K562 (cell line): Measurements from ENCODE around the gene MAGI3. TPM values are rescaled to one million over a fixed set of nuclear protein-coding genes. Genes with fewer than 3 reads are reported as not detected.
A peak's percentile ranks its signal among the peaks of the same experiment; 100 is the strongest.

Source experiments
- ATAC-seq: fragments of 200-7000 bp; cut with Tn5 transposase; 3 replicates; pipeline ENCODE4 v1.9.1; 2020; ENCODE audit warnings: moderate library complexity
- BruUV-seq: library from RNA; stranded (reverse); fragments of 400-500 nt; replicated peaks from 2 replicates; lab custom pipeline; 2021; lab: Mats Ljungman, UMichigan
- CTCF ChIA-PET: fragments of 300-600 bp; formaldehyde crosslinking; extraction: SDS; loops from one replicate; lab custom pipeline; 2021; ENCODE audit warnings: low intra/inter-chr PET ratio; lab: Yijun Ruan, JAX
- POLR2A ChIA-PET: fragments of 300-600, 350-650 bp; sonication (Branson Sonifier 250); formaldehyde crosslinking; extraction: SDS; loops from one replicate; lab custom pipeline; 2021; ENCODE audit warnings: antibody characterized with exemption, inconsistent platforms; lab: Yijun Ruan, JAX
- DNase-seq, 4 experiments: peaks; one replicate each; pipeline versions ENCODE4 v3.0.0 to v3.0.0-alpha.2; 2011 to 2018; ENCODE audit warnings: low spot score in 3 of 4, mixed read lengths in 3 of 4; ENCODE audit errors: extremely low read depth in 1 of 4
- FAIRE-seq: peaks from 2 replicates; lab custom pipeline; 2011; peaks lifted over from hg19 to GRCh38; lab: Jason Lieb, UNC
- H2AFZ ChIP-seq: 2 replicates; pipeline ENCODE4 v1.6.0; 2011; ENCODE audit warnings: low read depth, low read length, control low read depth, inconsistent platforms
- H3K27ac ChIP-seq: fragments of 200-600 bp; 3 replicates; pipeline ENCODE4 v1.8.0; 2011; ENCODE audit warnings: low read depth, mild to moderate bottlenecking, control low read depth, inconsistent platforms, low read length, moderate library complexity, mixed read lengths; ENCODE audit errors: extremely low read depth
- H3K27me3 ChIP-seq, 2 experiments: fragments of 300-600 bp in 1 of 2; 2 replicates in 1 of 2; 3 replicates in 1 of 2; pipeline versions ENCODE4 v1.6.0 to v1.8.0; 2011; ENCODE audit warnings: inconsistent platforms in 2 of 2, low read length in 2 of 2, mild to moderate bottlenecking in 1 of 2, mixed read lengths in 1 of 2, moderate library complexity in 1 of 2; ENCODE audit not compliant: control insufficient read depth in 2 of 2, insufficient read depth in 2 of 2
- H3K36me3 ChIP-seq: fragments of 300-600 bp; 3 replicates; pipeline ENCODE4 v1.8.0; 2011; ENCODE audit warnings: mild to moderate bottlenecking, low read length, inconsistent platforms; ENCODE audit not compliant: control insufficient read depth, insufficient read depth
- H3K4me1 ChIP-seq, 2 experiments: fragments of 200-600 bp in 1 of 2; replicated peaks in 1 of 2; 2 replicates in 1 of 2; 3 replicates in 1 of 2; pipeline versions ENCODE4 v1.5.1 to v1.8.0; 2011; ENCODE audit warnings: inconsistent platforms in 2 of 2, low read length in 2 of 2, mild to moderate bottlenecking in 1 of 2, mixed read lengths in 1 of 2, moderate library complexity in 1 of 2; ENCODE audit not compliant: control insufficient read depth in 2 of 2, insufficient read depth in 2 of 2
- H3K4me2 ChIP-seq: 2 replicates; pipeline ENCODE4 v1.6.1; 2011; ENCODE audit warnings: low read length, control low read depth, inconsistent platforms, mixed read lengths; ENCODE audit not compliant: insufficient read depth
- H3K4me3 ChIP-seq: fragments of 200-600 bp; sonication (generic), shearing (Covaris generic); 2 replicates; pipeline ENCODE4 v1.5.1; 2016; ENCODE audit warnings: control low read depth, inconsistent platforms
- H3K79me2 ChIP-seq: fragments of 200-600 bp; 3 replicates; pipeline ENCODE4 v1.8.0; 2011; ENCODE audit warnings: low read length, inconsistent platforms; ENCODE audit not compliant: control insufficient read depth, insufficient read depth
- H3K9ac ChIP-seq, 2 experiments: 2 replicates each; pipeline versions ENCODE4 v1.6.0 to v1.6.1; 2011; ENCODE audit warnings: low read depth in 2 of 2, low read length in 2 of 2, control low read depth in 1 of 2, inconsistent platforms in 1 of 2, mild to moderate bottlenecking in 1 of 2, mixed read lengths in 1 of 2; ENCODE audit not compliant: insufficient read depth in 1 of 2
- H3K9me1 ChIP-seq: one replicate; pipeline ENCODE4 v1.6.0; 2011; ENCODE audit warnings: inconsistent platforms, mild to moderate bottlenecking, low read length, moderate library complexity; ENCODE audit not compliant: control insufficient read depth, insufficient read depth
- H3K9me3 ChIP-seq: replicated peaks from 2 replicates; pipeline ENCODE4 v1.5.1; 2011; ENCODE audit warnings: low read depth, low read length, inconsistent platforms; ENCODE audit not compliant: control insufficient read depth, insufficient read depth
- H4K20me1 ChIP-seq: replicated peaks from 2 replicates; pipeline ENCODE4 v1.6.1; 2011; ENCODE audit warnings: low read length, inconsistent platforms, mixed read lengths; ENCODE audit not compliant: control insufficient read depth, insufficient read depth
- ADNP ChIP-seq: fragments of 200-800 bp; sonication (Bioruptor generic); IDR thresholded peaks from 2 replicates; pipeline ENCODE4 v1.6.1; 2016; ENCODE audit warnings: missing genetic modification characterization, missing compliant biosample characterization
- BCOR ChIP-seq: fragments of 450-650 bp; IDR thresholded peaks from 2 replicates; pipeline ENCODE4 v1.6.1; 2016
- CHD4 ChIP-seq: fragments of 200-600 bp; sonication (generic); IDR thresholded peaks from 3 replicates; pipeline ENCODE4 v1.6.1; 2012; ENCODE audit warnings: low read depth, mild to moderate bottlenecking, mixed read lengths, low read length, inconsistent platforms; ENCODE audit not compliant: insufficient read depth, insufficient replicate concordance, poor library complexity, severe bottlenecking
- KDM1A ChIP-seq, 2 experiments: fragments of 450-650 bp; IDR thresholded peaks; 2 replicates each; pipeline ENCODE4 v1.6.1; 2016; ENCODE audit warnings: mild to moderate bottlenecking in 2 of 2
- MAFF ChIP-seq: IDR thresholded peaks from 2 replicates; pipeline ENCODE4 v1.6.1; 2012; ENCODE audit warnings: low read length, improper control_type of control experiment
- MCM5 ChIP-seq: fragments of 450-650 bp; IDR thresholded peaks from 2 replicates; pipeline ENCODE4 v1.6.1; 2016; ENCODE audit warnings: low read depth
- MLLT1 ChIP-seq, 2 experiments: fragments of 450-650 bp; IDR thresholded peaks; 2 replicates each; pipeline ENCODE4 v1.6.1; 2016
- NONO ChIP-seq, 2 experiments: fragments of 200-400 bp in 1 of 2; fragments of 450-650 bp in 1 of 2; formaldehyde crosslinking in 1 of 2; IDR thresholded peaks; 2 replicates each; pipeline ENCODE4 v1.6.1; 2017; ENCODE audit warnings: low read depth in 2 of 2, mild to moderate bottlenecking in 2 of 2, moderate library complexity in 2 of 2, low read length in 1 of 2
- RAD51 ChIP-seq: fragments of 450-650 bp; IDR thresholded peaks from 2 replicates; pipeline ENCODE4 v1.7.1; 2016; ENCODE audit warnings: low read depth, mild to moderate bottlenecking, borderline replicate concordance
- RBM25 ChIP-seq: fragments of 200-400 bp; formaldehyde crosslinking; IDR thresholded peaks from 2 replicates; pipeline ENCODE4 v1.6.1; 2018; ENCODE audit warnings: low read length, low read depth, moderate library complexity; ENCODE audit not compliant: severe bottlenecking
- ZKSCAN3 ChIP-seq: fragments of 250-450 bp; sonication (Bioruptor Pico); IDR thresholded peaks from 2 replicates; pipeline ENCODE4 v1.4.0; 2020
- ZNF668 ChIP-seq: fragments of 250-450 bp; sonication (Bioruptor Pico); IDR thresholded peaks from 2 replicates; pipeline ENCODE4 v1.8.0; 2022; ENCODE audit warnings: mild to moderate bottlenecking, inconsistent platforms
- WGBS: fragments of 100-300 bp; shearing (Covaris generic); methylation state at CpG from one replicate; pipeline ENCODE4 v1.1.6; 2016; ENCODE audit warnings: low coverage, mixed read lengths; ENCODE audit not compliant: insufficient coverage; ENCODE audit errors: missing lambda C conversion rate; 5-methylcytosine and 5-hydroxymethylcytosine counted together
- in situ Hi-C: fragments of 300-500 bp; cut with MboI; formaldehyde crosslinking; loops from 4 replicates; pipeline ENCODE4 v1.15.0; 2018; ENCODE audit warnings: inconsistent platforms, mixed read lengths
- intact Hi-C: fragments of 100-400 bp; cut with micrococcal nuclease; formaldehyde crosslinking; loops from 2 replicates; pipeline ENCODE4 v1.14.2; 2022
- polyA plus RNA-seq, 8 experiments: library from polyadenylated mRNA; depleted of rRNA in 4 of 8; stranded (reverse) in 5 of 8; unstranded in 3 of 8; fragments of >200 nt; fragmentation: Nextera tagmentation in 2 of 8; fragmentation: Illumina TruSeq in 1 of 8; extraction: Ambion mirVana in 2 of 8; extraction: Trizol in 1 of 8; gene quantifications; 2 replicates each; pipeline versions ENCODE4 v1.2.1 to v1.2.3, GENCODE V29; 2011 to 2014; ENCODE audit warnings: inconsistent platforms in 1 of 8, missing spikeins in 1 of 8
- total RNA-seq, 7 experiments: library from RNA; depleted of rRNA in 6 of 7; stranded (reverse); fragments of >200 nt in 6 of 7; fragmentation: Illumina TruSeq in 2 of 7; extraction: Trizol in 2 of 7; gene quantifications; 2 replicates each; pipeline versions ENCODE4 v1.2.1 to v1.2.3, GENCODE V29; 2011 to 2021; ENCODE audit warnings: low replicate concordance in 1 of 7
- TF ChIP-seq, protein P1 (sequence below): sonication (generic); formaldehyde crosslinking; IDR thresholded peaks from 2 replicates; pipeline ENCODE4 v1.8.0; 2022; ENCODE audit warnings: mild to moderate bottlenecking, low read depth, missing genetic modification reagents

The MAGI3 gene
- total and polyA plus RNA-seq, 9 of the 15 experiments (the other 6 are each of a cell fraction or from before 2014, with no cell fraction given), result 1.0 to 8.6 (median 5.5) TPM

GRCh38 chr1:113370868-113371267, 19.4 kb upstream of the MAGI3 start:
- BruUV-seq, result no TSS peak
- POLR2A ChIA-PET, result no interaction called here

More at GRCh38 chr1:113370868-113371267, 19.4 kb upstream of the MAGI3 start:
- DNase-seq (no peak), ATAC-seq (no peak), FAIRE-seq (no peak)
- H3K9me1 ChIP-seq, result no peaks in the 10 kb centered on the region
- no peaks in the 10 kb centered on the region for H4K20me1 ChIP-seq
- H3K4me1 ChIP-seq, result no peaks in the 10 kb centered on the region
- intact Hi-C loops (no loop called here), in situ Hi-C loops (no loop called here)
- H3K27me3 ChIP-seq, result no peaks in the 10 kb centered on the region
- peak; percentile 51 for TF ChIP-seq CHD4
- 0 out of 4 replicates have a peak, but pooled peaks of 1 of the 2 experiments have one; percentile 17 for TF ChIP-seq KDM1A (IDR thresholded peaks at IDR 0.05)
- no peak for TF ChIP-seq MLLT1 (IDR thresholded peaks at IDR 0.05)
- TF ChIP-seq ADNP (tag), result peak; percentile 78
- no peak for TF ChIP-seq MAFF
- TF ChIP-seq ZNF668 (CRISPR knock-in tag), result no peak
- TF ChIP-seq RBM25, result peak; percentile 83
- no peak for TF ChIP-seq RAD51
- no peak for TF ChIP-seq MCM5
- TF ChIP-seq NONO (IDR thresholded peaks at IDR 0.05; ENCODE audit: low read depth in 2 of 2, low read length in 1 of 2), result no peak
- no peak for TF ChIP-seq ZKSCAN3 (CRISPR knock-in tag)
- TF ChIP-seq BCOR, result peak; percentile 67; the same call in 1 of the 2 replicates
- TF ChIP-seq, protein P1, sequence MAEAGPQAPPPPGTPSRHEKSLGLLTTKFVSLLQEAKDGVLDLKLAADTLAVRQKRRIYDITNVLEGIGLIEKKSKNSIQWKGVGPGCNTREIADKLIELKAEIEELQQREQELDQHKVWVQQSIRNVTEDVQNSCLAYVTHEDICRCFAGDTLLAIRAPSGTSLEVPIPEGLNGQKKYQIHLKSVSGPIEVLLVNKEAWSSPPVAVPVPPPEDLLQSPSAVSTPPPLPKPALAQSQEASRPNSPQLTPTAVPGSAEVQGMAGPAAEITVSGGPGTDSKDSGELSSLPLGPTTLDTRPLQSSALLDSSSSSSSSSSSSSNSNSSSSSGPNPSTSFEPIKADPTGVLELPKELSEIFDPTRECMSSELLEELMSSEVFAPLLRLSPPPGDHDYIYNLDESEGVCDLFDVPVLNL, result no peak
- H3K4me2 ChIP-seq, result no peak overlapping the region
- WGBS, result 13% methylated on average over 3 of the region's 3 CpGs
- H3K27ac ChIP-seq, result no peak overlapping the region
- H3K9me3 ChIP-seq, result no peaks in the 10 kb centered on the region
- H3K79me2 ChIP-seq, result no peaks in the 10 kb centered on the region
- CTCF ChIA-PET, result no interaction called here
- no peak overlapping the region for H2AFZ ChIP-seq
- no peaks in the 10 kb centered on the region for H3K36me3 ChIP-seq
- no peak overlapping the region for H3K4me3 ChIP-seq
- H3K9ac ChIP-seq, result no peak overlapping the region
